Measurements from ENCODE around the gene PIN1. TPM values are rescaled to one million over a fixed set of nuclear protein-coding genes. Genes with fewer than 3 reads are reported as not detected.

Gene PIN1
- 49.6 to 83.4 TPM (median 78.6 TPM) in 5 replicates for total RNA-seq (2022; extraction: Qiagen RNA extraction; ENCODE audit: low read depth)

GRCh38 chr19:9834726-9835506, at the start of gene PIN1:
Gene PIN1, plus strand, starts transcription at chr19:9835318. Its CDS starts 27 bp downstream, at chr19:9835345.

GRCh38 chr19:9818734-9819595, 16.2 kb upstream of the PIN1 start, which contains the start of gene FBXL12:
Gene FBXL12, minus strand, starts transcription at chr19:9819079. Its CDS starts 266 bp downstream, at chr19:9818813.

GRCh38 chr19:9827289-9828238, 7.6 kb upstream of the PIN1 start, which contains the start of gene UBL5:
Gene UBL5, plus strand, starts transcription at chr19:9827918. Its CDS starts 420 bp downstream, at chr19:9828338.

Other genes starting within 250 kb of the PIN1 start
- 7.3 to 11.2 TPM (median 8.1 TPM) in 5 replicates for gene ZNF561, start 214.1 kb upstream of the PIN1 start, total RNA-seq (2022; extraction: Qiagen RNA extraction; ENCODE audit: low read depth)
- 5.2 to 7.8 TPM (median 5.8 TPM) in 5 replicates for gene ZNF562, start 160.2 kb upstream of the PIN1 start, total RNA-seq (2022; extraction: Qiagen RNA extraction; ENCODE audit: low read depth)
- gene ZNF846, start 66.6 kb upstream of the PIN1 start, total RNA-seq (2022; extraction: Qiagen RNA extraction; ENCODE audit: low read depth) = 0.59 to 1.3 TPM (median 0.73 TPM) in 5 replicates
- gene FBXL12, start 16.2 kb upstream of the PIN1 start, total RNA-seq (2022; extraction: Qiagen RNA extraction; ENCODE audit: low read depth) = 11.0 to 14.4 TPM (median 13.5 TPM) in 5 replicates
- gene UBL5, start 7.4 kb upstream of the PIN1 start, total RNA-seq (2022; extraction: Qiagen RNA extraction; ENCODE audit: low read depth) = 369 to 472 TPM (median 396 TPM) in 5 replicates
- gene OLFM2, start 101.2 kb downstream of the PIN1 start, total RNA-seq (2022; extraction: Qiagen RNA extraction; ENCODE audit: low read depth) = 7.5 to 14.3 TPM (median 11.3 TPM) in 5 replicates
- 2.8 to 4.5 TPM (median 3.1 TPM) in 5 replicates for gene COL5A3, start 175.2 kb downstream of the PIN1 start, total RNA-seq (2022; extraction: Qiagen RNA extraction; ENCODE audit: low read depth)
- 0.31 to 0.40 TPM (median 0.36 TPM) in 4 of 5 replicates, not detected in the other for gene RDH8, start 178.2 kb downstream of the PIN1 start, total RNA-seq (2022; extraction: Qiagen RNA extraction; ENCODE audit: low read depth)